Fibroblast of lung (primary cell): ENCODE results near the gene GNE.
"Not testable (repeated sequence)": the region's sequence is repeated elsewhere in the genome, so short reads cannot be mapped to it uniquely, and the experiment has no call there.

Experiments used
- CTCF ChIP-seq, 2 donors: IDR thresholded peaks in 1 of 2; conservative IDR thresholded peaks in 1 of 2; 1 replicate in 1 of 2; 2 replicates in 1 of 2; pipeline ENCODE4 v1.5.1; 2011 to 2012; ENCODE audit warnings: low read length in 2 of 2, control low read depth in 1 of 2, inconsistent platforms in 1 of 2, low read depth in 1 of 2, mild to moderate bottlenecking in 1 of 2
- EZH2 ChIP-seq: IDR thresholded peaks from 2 replicates; pipeline ENCODE4 v1.5.1; 2012; ENCODE audit warnings: low read length, control low read depth, mild to moderate bottlenecking; ENCODE audit errors: missing control alignments

- TF ChIP-seq CTCF (conservative IDR thresholded peaks at IDR 0.05 in 1 of 2, IDR thresholded peaks at IDR 0.05 in 1 of 2; ENCODE audit: low read depth in 1 of 2, low read length in 2 of 2); EZH2: not testable (repeated sequence)
Measured at GRCh38 chr9:36176496-36176895, 81.8 kb downstream of the GNE start.
